Stimulated activated memory B cell treated with anti-CD40 and anti-IgM and Interleukin-4, amounts not matched to agents 10 μg/mL and 1 μg/mL and 100 μg/mL, for 72 hours (primary cell): ENCODE results near the gene SPI1.
A peak's percentile ranks its signal among the peaks of the same experiment; 100 is the strongest.
"Not testable (repeated sequence)": the region's sequence is repeated elsewhere in the genome, so short reads cannot be mapped to it uniquely, and the experiment has no call there.

Experiments used
- ATAC-seq: fragments of 150-1000 bp; cut with Tn5 transposase; 2 replicates; pipeline ENCODE4 v1.10.0; 2021
- H3K27ac Mint-ChIP-seq: one replicate; pipeline ENCODE4 v1.8.0; 2022; ENCODE audit warnings: mild to moderate bottlenecking, mixed read lengths
- H3K27me3 Mint-ChIP-seq: one replicate; pipeline ENCODE4 v1.8.0; 2022; ENCODE audit warnings: mixed read lengths
- H3K36me3 Mint-ChIP-seq: one replicate; pipeline ENCODE4 v1.8.0; 2022; ENCODE audit warnings: mixed read lengths
- H3K4me1 Mint-ChIP-seq: one replicate; pipeline ENCODE4 v1.8.0; 2022; ENCODE audit warnings: mixed read lengths
- H3K4me3 Mint-ChIP-seq: one replicate; pipeline ENCODE4 v1.8.0; 2022; ENCODE audit warnings: mild to moderate bottlenecking, moderate library complexity, mixed read lengths
- H3K9me3 Mint-ChIP-seq: one replicate; pipeline ENCODE4 v1.8.0; 2022; ENCODE audit warnings: mixed read lengths

SPI1 gene

DNA sequence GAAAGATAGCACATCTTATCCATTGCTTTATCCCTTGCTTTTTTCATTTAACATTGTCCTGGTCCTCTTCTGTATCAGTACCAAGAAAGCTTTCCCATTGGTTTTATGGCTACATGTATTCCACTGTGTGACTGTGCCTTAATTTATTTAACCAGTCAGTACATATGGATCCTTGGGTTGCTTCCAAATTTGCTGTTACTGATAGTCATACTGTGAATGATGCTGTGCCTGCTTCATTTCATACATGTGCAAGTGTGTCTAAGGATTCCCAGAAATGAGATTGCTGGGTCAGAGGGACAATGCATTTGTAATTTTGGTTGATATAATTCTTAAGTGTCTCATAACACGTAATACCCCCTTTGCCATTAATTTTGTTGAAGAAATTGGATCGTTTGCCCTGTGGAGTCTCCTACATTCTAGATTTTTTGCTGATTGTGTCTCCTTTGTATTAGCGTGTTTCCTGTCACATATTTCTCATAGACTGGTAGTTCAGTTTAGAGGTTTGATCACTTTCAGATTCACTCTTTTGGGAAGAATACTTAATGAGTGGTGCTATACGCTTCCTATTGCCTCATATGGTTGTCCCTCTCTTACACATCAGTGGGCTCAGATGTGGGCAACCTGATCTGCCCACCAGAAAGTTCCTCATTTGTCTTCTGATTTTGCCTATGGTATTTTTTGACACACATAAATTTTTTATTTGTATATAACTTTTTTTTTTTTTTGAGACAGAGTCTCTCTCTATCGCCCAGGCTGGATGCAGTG, 61.1 kb downstream of the SPI1 start:
- peaks cover 11% of the 10 kb centered on the region for H3K4me1 Mint-ChIP-seq
- peaks cover 33% of the 10 kb centered on the region for H3K36me3 Mint-ChIP-seq
- H3K9me3 Mint-ChIP-seq = no peaks in the 10 kb centered on the region
- ATAC-seq = no peak
- H3K27ac Mint-ChIP-seq = peak overlapping the region; percentile 23
- H3K27me3 Mint-ChIP-seq = no peaks in the 10 kb centered on the region
- H3K4me3 Mint-ChIP-seq = no peak overlapping the region

DNA sequence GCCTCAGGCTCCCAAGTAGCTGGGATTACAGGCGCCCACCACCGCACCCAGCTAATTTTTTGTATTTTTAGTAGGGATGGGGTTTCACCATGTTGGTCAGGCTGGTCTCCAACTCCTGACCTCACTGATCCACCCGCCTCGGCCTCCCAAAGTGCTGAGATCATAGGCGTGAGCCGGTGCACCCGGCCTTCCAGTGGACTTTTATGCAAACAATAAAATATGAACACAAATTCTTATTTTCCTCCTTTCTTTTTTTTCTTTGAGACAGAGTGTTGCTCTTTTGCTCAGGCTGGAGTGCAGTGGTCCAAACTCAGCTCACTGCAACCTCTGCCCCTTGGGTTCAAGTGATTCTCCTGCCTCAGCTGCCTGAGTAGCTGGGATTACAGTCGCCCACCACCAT, 61.8 kb downstream of the SPI1 start:
- not testable (repeated sequence) for H3K9me3 Mint-ChIP-seq, ATAC-seq, H3K4me3 Mint-ChIP-seq, H3K27ac Mint-ChIP-seq, H3K27me3 Mint-ChIP-seq
- Mint-ChIP-seq H3K4me1 (peaks cover 11% of the 10 kb centered on the region), H3K36me3 (peaks cover 37% of the 10 kb centered on the region)

DNA sequence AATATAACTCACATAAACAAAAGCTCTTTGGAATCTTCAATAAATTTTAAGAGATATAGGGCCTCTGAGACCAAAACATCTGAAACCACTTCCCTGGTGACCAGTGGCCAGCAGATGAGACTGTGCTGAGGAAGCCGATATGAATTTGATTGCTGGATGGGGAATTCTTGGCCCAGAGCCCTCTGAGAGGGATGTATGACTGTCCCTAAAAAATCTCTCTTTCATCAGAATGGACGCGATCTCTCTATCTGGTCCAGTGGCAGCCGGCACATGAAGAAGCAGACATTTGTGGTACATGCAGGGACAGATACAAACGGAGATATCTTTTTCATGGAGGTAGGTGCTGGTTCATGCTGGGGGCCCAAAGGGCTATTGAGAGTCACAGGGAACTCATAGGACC, 63.4 kb downstream of the SPI1 start:
- H3K27me3 Mint-ChIP-seq = no peaks in the 10 kb centered on the region
- ATAC-seq = no peak
- no peak overlapping the region for H3K27ac Mint-ChIP-seq
- H3K9me3 Mint-ChIP-seq = no peaks in the 10 kb centered on the region
- H3K36me3 Mint-ChIP-seq = peaks cover 44% of the 10 kb centered on the region
- H3K4me3 Mint-ChIP-seq = no peak overlapping the region
- peaks cover 11% of the 10 kb centered on the region for H3K4me1 Mint-ChIP-seq

DNA sequence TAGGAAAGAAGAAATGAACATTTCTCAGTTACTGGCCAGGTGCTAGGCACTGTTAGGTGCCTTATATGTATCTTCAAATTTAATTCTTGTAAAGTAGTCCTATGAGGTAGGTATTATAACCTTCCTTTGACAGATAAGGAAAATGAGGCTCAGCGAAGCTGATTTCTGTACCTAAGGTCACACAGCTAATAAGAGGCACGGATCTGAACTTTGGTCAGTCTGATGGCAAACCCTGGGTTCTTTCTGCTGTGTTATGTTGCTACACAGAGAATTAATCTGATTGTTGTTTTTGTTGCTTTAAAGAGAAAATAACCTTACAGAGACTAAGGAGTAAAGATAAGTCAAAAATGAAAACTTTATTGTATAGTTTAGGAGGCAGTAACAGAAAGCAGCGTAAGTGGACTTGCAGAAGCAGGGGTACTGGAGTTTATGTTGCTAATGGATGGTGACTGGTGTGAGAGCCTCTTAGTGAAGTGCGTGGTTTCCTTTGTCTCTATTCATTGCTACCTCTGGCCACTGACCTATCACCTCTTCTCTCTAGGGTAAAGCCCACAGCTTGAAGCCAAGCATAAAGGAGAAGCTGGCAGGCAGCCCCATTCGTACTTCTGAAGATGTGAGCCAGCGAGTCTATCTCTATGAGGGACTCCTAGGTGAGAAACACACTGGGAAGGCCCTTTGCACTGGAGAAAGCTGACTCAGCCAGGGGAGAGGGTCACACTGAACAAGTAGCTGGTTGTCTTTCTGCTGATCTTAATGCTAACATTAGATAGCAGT, 70.1 kb downstream of the SPI1 start:
- H3K4me3 Mint-ChIP-seq = no peak overlapping the region
- no peaks in the 10 kb centered on the region for H3K9me3 Mint-ChIP-seq
- H3K4me1 Mint-ChIP-seq = no peaks in the 10 kb centered on the region
- no peak overlapping the region for H3K27ac Mint-ChIP-seq
- no peak for ATAC-seq
- no peaks in the 10 kb centered on the region for H3K27me3 Mint-ChIP-seq
- peaks cover 57% of the 10 kb centered on the region for H3K36me3 Mint-ChIP-seq

DNA sequence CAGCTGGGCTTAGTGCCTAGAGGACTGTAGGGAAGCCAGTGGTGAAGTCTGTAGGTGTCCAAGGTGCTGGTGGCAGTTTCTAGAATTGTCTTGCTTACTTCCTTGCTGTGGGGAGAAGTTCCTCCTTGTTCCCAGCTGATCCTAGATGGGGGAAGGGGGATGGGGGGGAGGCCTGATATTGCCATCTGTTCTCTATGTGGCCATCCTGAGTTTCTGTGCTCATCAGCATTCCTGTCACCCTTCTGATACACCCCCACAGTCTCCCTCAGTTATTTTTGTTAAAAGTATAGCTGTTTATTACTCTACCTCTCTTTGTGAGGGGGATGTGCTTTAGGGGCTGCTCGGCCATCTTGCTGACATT, 71.9 kb downstream of the SPI1 start:
- H3K4me1 Mint-ChIP-seq = no peaks in the 10 kb centered on the region
- H3K9me3 Mint-ChIP-seq = peaks cover 6% of the 10 kb centered on the region
- no peak for ATAC-seq
- no peaks in the 10 kb centered on the region for H3K27me3 Mint-ChIP-seq
- H3K4me3 Mint-ChIP-seq = no peak overlapping the region
- H3K27ac Mint-ChIP-seq = no peak overlapping the region
- H3K36me3 Mint-ChIP-seq = peaks cover 65% of the 10 kb centered on the region

DNA sequence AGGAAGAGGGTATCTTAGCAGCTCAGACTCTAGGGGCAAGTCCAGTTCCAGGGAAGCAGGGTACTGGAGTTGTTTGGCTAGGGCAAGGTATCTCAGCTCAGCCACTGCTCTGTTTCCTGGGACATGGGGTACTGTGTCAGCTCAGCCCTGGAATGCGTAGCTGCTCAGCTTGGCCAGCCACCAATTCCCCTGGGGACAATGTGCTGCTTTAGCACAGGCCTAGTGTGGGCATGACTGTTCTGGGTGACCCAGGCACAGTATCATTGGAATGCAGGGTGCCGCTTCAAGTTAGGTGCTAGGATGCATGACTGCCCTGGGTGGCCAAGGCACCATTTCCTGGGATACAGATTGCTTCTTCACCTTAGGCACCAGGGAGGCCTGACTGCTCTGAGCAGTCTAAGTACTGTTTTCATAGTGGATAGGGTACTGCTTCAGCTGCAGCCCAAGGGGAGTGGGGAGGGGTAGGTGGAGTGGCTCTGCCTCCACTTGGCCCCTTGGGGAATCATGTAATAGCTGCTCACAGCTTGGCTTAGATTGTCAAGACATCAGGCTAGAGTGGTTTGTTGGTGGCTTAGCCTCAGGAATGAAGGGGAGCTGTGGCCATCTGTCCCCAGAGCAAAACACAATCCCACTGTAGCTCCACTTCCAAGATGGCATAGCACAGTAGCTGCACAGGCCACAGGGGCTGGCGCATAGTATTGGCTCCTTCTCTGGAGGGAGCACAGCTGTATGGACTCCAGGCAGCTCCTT, 72.4 kb downstream of the SPI1 start:
- Mint-ChIP-seq H3K36me3 (peaks cover 65% of the 10 kb centered on the region), H3K27ac (no peak overlapping the region), H3K4me3 (no peak overlapping the region), H3K9me3 (peaks cover 6% of the 10 kb centered on the region), H3K27me3 (no peaks in the 10 kb centered on the region), H3K4me1 (no peaks in the 10 kb centered on the region)
- no peak for ATAC-seq
